ENCODE measurements around the gene PHTF2. TPM values are rescaled to one million over a fixed set of nuclear protein-coding genes. Genes with fewer than 3 reads are reported as not detected.

The PHTF2 gene
- total RNA-seq, 2 donors from 2014 or later, result 39.4 to 45.9 TPM

DNA sequence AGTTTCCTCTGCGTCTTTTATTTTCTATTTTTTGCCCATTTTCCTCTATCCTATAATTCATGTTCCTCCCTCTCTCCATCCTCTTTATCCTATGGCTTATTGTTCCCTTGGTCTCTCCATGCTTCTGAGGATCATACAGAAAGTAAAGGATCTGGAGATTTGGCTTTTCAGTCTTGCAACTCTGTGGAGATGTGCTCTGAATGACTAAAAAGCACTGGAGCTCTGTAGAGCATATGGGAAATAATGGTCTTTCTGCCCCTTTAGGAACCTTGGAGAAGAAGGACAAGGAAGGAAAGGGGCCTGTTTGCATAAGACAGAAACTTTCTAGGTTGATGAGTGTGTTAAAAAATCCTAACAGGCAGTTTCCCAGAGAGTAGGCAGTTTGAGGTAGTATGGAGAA lies 120.1 kb downstream of the PHTF2 start:
- ATAC-seq (ENCODE audit: insufficient number of reproducible peaks, low FRiP score, low read depth), result no peak
- H3K27ac ChIP-seq, result no peak overlapping the region
- H3K27me3 ChIP-seq (replicated peaks; ENCODE audit: insufficient read depth), result no peaks in the 10 kb centered on the region
- TF ChIP-seq, protein P1, sequence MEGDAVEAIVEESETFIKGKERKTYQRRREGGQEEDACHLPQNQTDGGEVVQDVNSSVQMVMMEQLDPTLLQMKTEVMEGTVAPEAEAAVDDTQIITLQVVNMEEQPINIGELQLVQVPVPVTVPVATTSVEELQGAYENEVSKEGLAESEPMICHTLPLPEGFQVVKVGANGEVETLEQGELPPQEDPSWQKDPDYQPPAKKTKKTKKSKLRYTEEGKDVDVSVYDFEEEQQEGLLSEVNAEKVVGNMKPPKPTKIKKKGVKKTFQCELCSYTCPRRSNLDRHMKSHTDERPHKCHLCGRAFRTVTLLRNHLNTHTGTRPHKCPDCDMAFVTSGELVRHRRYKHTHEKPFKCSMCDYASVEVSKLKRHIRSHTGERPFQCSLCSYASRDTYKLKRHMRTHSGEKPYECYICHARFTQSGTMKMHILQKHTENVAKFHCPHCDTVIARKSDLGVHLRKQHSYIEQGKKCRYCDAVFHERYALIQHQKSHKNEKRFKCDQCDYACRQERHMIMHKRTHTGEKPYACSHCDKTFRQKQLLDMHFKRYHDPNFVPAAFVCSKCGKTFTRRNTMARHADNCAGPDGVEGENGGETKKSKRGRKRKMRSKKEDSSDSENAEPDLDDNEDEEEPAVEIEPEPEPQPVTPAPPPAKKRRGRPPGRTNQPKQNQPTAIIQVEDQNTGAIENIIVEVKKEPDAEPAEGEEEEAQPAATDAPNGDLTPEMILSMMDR (IDR thresholded peaks at IDR 0.05), result no peak
- peaks cover 2% of the 10 kb centered on the region for H3K36me3 ChIP-seq
- H3K4me3 ChIP-seq, result no peak overlapping the region
- no peaks in the 10 kb centered on the region for H3K9me3 ChIP-seq
- DNase-seq (ENCODE audit: low spot score), result no peak
- H3K4me1 ChIP-seq (ENCODE audit: control insufficient read depth in 1 of 2, low read depth in 2 of 2), result peaks cover 13 to 19% of the 10 kb centered on the region in 2 donors

- H3K27me3 ChIP-seq (replicated peaks; ENCODE audit: insufficient read depth), result no peaks in the 10 kb centered on the region
- H3K9me3 ChIP-seq, result no peaks in the 10 kb centered on the region
- no peak overlapping the region for H3K27ac ChIP-seq
- H3K36me3 ChIP-seq, result no peaks in the 10 kb centered on the region
- no peak overlapping the region for H3K4me3 ChIP-seq
- TF ChIP-seq, protein P1 (IDR thresholded peaks at IDR 0.05), result no peak
- no peak for DNase-seq (ENCODE audit: low spot score)
- no peak for ATAC-seq (ENCODE audit: insufficient number of reproducible peaks, low FRiP score, low read depth)
- no peaks in the 10 kb centered on the region for H3K4me1 ChIP-seq (ENCODE audit: control insufficient read depth in 1 of 2, low read depth in 2 of 2)
Observed at GRCh38 chr7:77923419-77923818, 124.8 kb downstream of the PHTF2 start.

DNA sequence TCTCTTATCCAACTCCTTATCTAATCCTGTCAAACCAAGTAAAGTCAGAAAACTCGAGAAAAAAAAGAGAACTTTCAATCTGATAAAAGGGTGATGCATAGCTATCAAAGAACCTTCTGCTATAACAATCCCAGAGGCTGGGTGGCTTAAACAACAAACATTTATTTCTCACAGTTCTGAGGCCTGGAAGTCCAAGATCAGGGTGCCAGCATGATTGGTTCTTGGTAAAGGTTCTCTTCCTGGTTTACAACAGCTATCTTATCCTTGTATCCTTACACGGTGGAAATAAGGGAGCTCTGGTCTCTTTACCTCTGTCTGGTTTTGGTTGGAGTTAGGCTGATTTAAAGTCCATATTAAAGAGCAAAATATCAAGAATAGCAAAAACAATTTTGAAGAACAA lies 131.9 kb downstream of the PHTF2 start:
- no peak overlapping the region for H3K27ac ChIP-seq
- H3K4me1 ChIP-seq (ENCODE audit: control insufficient read depth in 1 of 2, low read depth in 2 of 2), result no peaks in the 10 kb centered on the region
- ATAC-seq (ENCODE audit: insufficient number of reproducible peaks, low FRiP score, low read depth), result no peak
- H3K36me3 ChIP-seq, result peaks cover 5% of the 10 kb centered on the region
- no peaks in the 10 kb centered on the region for H3K9me3 ChIP-seq
- H3K4me3 ChIP-seq, result no peak overlapping the region
- TF ChIP-seq, protein P1 (IDR thresholded peaks at IDR 0.05), result no peak
- DNase-seq (ENCODE audit: low spot score), result no peak
- no peaks in the 10 kb centered on the region for H3K27me3 ChIP-seq (replicated peaks; ENCODE audit: insufficient read depth)

- TF ChIP-seq, protein P1 (IDR thresholded peaks at IDR 0.05), result no peak
- Histone ChIP-seq H3K27me3 (replicated peaks; ENCODE audit: insufficient read depth) (no peaks in the 10 kb centered on the region), H3K4me1 (ENCODE audit: control insufficient read depth in 1 of 2, low read depth in 2 of 2) (no peaks in the 10 kb centered on the region), H3K4me3 (no peak overlapping the region), H3K9me3 (no peaks in the 10 kb centered on the region), H3K36me3 (peaks cover 5% of the 10 kb centered on the region), H3K27ac (no peak overlapping the region)
- DNase-seq (ENCODE audit: low spot score) (no peak), ATAC-seq (ENCODE audit: insufficient number of reproducible peaks, low FRiP score, low read depth) (no peak)
Observed at GRCh38 chr7:77931841-77932240, 133.3 kb downstream of the PHTF2 start.

DNA sequence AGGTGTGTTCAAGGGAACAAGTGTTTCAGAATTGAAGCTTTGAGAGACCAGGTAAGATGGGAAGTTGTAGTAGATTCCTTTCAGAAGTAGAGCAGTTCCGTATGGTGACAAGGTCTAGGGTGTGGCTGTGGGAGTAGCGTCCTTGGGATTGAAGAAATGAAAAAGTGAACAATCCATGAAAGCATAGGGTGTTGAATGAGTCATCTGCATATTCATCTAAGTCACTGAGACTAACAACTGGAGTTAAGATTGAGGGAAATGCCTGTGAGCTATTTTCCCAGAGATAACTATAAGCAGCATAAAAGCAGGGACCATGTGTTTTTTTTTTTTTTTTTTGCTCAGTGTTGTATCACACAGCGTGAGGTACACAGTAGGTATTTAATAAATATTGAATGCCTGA lies 134.8 kb downstream of the PHTF2 start:
- Histone ChIP-seq H3K27ac (no peak overlapping the region), H3K27me3 (replicated peaks; ENCODE audit: insufficient read depth) (no peaks in the 10 kb centered on the region), H3K4me1 (ENCODE audit: control insufficient read depth in 1 of 2, low read depth in 2 of 2) (no peaks in the 10 kb centered on the region), H3K36me3 (peaks cover 5% of the 10 kb centered on the region), H3K9me3 (no peaks in the 10 kb centered on the region), H3K4me3 (no peak overlapping the region)
- no peak for DNase-seq (ENCODE audit: low spot score)
- no peak for ATAC-seq (ENCODE audit: insufficient number of reproducible peaks, low FRiP score, low read depth)
- TF ChIP-seq, protein P1 (IDR thresholded peaks at IDR 0.05), result no peak
